GM19240 (cell line): ENCODE measurements around the gene TNFRSF9.
"Not testable (repeated sequence)": the region's sequence is repeated elsewhere in the genome, so short reads cannot be mapped to it uniquely, and the experiment has no call there.

Experiments
- DNase-seq: peaks from one replicate; pipeline ENCODE4 v3.0.0; 2011; ENCODE audit warnings: low spot score; ENCODE audit not compliant: insufficient read length

The TNFRSF9 gene

GRCh38 chr1:7921796-7922195 lies 18.8 kb downstream of the TNFRSF9 start:
- DNase-seq, result no peak

GRCh38 chr1:7919880-7920279 lies 20.8 kb downstream of the TNFRSF9 start:
- DNase-seq, result no peak

DNA sequence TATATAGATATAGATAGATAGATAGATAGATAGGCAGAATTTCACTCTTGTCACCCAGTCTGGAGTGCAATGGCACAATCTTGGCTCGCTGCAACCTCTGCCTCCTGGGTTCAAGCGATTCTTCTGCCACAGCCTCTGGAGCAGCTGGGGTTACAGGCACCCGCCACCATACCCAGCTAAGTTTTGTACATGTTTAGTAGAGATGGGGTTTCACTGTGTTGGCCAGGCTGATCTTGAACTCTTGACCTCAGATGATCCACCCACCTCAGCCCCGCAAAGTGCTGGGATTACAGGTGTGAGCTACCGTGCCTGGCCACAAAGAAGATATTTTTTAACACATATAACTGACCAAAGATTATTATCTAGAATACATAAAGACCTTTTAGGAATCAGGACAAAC lies 22.7 kb downstream of the TNFRSF9 start:
- not testable (repeated sequence) for DNase-seq

DNA sequence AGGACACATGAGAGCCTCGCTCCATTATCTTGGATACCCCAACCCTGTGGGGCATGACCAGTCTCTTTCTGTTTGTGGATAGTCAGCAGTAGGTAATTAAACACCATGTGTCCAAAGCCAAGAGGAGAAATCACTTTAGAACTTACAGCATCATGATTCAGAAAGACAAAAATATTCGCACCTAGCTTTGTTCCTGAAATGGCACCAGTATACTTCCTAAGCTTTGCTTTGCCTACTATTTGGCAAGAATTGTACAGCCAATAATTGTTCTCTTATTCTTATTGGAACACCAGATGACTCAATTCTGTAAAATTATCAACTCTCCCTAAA lies 24.2 kb downstream of the TNFRSF9 start:
- DNase-seq, result no peak

DNA sequence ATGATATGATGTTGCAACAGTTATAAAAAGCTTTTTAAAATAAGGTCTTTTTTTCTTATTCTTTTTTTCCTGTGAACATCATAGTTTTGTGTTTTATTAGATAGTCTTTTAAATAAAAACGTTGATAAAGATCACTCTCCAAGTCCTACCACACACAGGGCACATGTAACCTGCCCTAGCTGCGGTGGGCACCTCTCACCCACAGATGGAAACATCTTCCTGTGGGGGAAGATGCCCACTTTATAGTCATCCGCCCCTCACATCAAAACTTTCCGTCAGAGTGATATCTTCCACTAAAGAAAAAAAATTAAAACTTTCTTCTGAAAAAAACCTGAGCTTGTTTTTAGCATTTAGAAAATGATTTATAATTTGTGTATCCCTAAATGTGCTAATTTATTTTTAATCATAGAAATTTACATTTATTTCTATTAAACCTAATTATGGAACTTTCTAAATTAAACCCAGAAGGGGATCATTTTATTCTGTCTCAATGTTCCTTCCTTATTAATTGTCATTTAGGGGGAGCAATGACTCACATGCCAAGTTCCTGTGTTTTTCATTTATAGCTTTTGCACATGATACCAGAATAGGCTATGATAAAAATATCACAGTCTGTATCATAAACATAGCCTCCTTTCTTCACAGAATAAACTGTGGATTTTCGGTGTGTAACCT lies 24.7 kb downstream of the TNFRSF9 start:
- DNase-seq, result no peak

DNA sequence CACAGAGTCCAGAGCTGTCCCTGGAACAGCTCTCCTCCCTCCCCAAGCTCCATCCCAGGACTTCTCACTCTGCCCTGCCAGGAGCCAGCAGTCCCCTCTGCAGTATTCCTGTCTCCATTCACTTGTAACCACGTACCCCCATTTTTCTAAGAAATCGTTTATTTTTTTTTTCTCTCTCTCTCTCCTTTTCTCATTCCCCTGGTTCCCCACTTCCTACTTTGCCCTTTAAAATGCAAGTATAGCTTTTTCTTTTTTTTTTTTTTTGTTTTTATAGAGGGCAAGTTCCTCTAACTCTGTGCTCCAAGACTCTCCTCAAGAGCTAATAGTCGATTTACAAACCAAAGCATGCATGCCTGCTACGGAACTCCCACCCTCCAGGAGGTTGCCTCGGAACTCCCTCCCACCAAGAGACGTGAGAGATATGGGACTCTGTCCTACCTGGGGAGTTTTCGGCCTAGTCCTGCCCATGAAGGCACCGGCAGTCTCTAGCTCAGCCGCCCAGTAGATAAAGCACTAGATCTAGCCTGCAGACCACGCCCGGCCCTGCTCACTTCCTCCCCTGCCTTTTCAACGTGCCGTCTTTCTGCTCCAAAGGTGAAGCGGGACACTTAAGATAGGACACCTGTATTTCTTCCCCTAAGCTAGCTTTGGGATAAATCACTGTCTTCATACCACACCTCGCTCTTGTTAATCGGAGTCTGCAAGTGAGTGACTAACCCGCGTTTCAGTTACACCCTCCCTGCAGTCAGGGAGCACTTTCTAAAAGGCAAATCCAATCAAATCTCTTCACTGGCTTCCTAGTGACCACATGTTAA lies 27.7 kb downstream of the TNFRSF9 start:
- DNase-seq, result no peak

DNA sequence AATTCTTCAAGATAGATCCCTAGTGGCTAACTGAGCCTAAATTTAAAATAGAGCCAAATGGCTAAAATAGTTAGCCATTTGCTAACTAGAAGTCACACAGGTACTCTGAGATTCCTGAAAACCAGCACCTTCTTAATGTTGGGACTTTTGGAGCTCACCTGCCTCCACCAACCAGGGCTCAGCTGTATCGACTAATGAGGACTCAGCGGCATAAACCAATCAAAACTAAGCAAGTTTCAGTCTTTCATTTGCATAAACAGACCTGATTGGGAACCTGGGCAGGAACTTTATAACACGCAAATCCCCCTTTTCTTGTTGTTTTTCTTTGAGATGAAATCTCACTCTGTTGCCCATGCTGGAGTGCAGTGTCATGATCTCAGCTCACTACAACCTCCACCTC lies 28.5 kb downstream of the TNFRSF9 start:
- DNase-seq, result no peak

DNA sequence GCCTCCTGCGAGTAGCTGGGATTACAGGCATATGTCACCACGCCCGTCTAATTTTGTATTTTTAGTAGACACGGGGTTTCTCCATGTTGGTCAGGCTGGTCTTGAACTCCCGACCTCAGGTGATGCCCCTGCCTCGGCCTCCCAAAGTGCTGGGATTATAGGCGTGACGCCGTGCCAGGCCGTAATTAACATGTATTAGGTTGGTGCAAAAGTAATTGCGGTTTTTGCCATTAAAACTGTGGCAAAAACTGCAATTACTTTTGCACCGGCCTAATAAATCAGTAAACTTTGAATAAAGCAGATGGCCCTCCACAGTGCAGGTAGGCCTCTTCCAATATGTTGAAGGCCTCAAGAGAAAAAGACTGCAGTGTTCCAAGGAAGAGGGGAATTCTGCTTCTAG lies 35.4 kb downstream of the TNFRSF9 start:
- no peak for DNase-seq

GRCh38 chr1:7902478-7903085 lies 38.1 kb downstream of the TNFRSF9 start:
- DNase-seq, result peak; percentile 44

GRCh38 chr1:7899741-7900140 lies 40.9 kb downstream of the TNFRSF9 start:
- no peak for DNase-seq

DNA sequence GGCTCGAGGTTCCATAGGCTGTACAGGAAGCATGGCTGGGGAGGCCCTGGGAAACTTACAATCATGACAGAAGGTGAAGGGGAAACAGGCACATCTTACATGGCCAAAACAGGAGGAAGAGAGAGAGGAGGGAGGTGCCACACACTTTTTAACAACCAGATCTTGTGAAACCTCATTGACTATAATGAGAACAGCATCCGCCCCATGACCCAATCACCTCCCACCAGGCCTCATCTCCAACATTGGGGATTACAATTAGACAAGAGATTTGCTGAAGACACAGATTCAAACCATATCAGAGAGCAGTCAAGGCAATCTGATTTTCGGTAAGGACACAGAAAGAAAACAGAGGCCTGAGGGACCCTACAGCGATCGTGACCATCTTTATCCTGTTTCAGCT lies 41.7 kb downstream of the TNFRSF9 start:
- no peak for DNase-seq

- no peak for DNase-seq
These were observed 43.6 kb downstream of the TNFRSF9 start for GRCh38 chr1:7896994-7897393.

- DNase-seq, result no peak
These were observed 47.0 kb downstream of the TNFRSF9 start for GRCh38 chr1:7893529-7894180.

DNA sequence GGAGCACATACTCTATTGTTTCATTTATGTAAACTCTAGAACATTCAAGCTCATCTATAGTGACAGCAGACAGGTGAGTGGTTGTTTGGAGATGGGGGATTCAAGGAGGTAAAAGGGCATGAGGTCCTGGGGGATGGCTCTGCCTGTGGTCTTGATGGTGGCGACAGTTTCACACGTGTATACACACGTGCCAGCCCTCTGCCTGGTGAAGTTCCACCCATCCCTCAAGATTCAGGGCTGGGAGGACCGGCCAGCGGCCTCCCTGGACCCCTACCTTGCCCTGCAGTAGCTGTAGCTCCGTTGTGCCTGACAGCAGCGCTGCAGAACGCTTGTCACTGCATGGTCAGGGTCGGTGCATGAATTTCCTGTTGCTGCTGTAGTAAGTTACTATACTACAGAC lies 48.8 kb downstream of the TNFRSF9 start:
- DNase-seq, result no peak

- DNase-seq, result no peak
These were observed 49.8 kb downstream of the TNFRSF9 start for GRCh38 chr1:7890853-7891252.

DNA sequence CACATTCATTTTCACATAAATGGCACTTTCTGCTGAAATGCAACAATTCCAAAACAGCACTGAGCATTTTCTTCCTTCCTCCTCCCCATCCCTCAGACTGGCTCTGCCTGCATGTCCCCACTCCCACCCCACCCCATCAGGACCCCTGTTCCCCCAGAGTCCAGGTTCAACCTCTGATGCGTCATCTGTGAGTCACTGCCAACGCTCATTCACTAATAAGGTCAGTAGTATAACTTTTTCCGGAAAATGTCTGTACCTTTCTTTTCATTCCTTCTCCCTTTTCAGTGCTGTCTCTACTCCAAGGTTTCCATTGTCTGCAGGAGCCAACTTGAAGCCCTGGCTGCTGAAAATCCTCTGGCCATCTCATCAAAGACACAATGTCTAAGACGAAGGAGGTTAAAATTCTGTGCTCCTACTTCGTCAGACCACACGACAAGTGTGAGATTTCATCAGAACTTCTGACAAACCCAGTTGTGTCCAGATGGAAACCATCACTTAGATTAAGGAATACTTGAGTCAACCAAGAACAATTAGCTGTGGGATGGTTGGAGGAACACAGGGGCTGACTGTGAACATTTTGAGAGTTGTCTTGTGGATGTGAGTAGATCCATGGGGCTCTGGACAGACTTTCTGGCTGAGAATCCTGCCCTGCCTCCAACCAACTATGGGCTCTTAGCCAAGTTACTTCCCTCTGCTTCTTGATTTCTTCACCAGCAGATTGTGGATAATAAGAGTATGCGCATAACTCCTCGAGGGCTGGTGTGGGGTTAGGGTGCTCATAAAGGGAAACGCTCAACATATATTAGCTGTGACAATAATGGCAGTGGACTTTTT lies 52.2 kb downstream of the TNFRSF9 start:
- DNase-seq, result no peak

- no peak for DNase-seq
These were observed 54.3 kb downstream of the TNFRSF9 start for GRCh38 chr1:7886405-7886745.

DNA sequence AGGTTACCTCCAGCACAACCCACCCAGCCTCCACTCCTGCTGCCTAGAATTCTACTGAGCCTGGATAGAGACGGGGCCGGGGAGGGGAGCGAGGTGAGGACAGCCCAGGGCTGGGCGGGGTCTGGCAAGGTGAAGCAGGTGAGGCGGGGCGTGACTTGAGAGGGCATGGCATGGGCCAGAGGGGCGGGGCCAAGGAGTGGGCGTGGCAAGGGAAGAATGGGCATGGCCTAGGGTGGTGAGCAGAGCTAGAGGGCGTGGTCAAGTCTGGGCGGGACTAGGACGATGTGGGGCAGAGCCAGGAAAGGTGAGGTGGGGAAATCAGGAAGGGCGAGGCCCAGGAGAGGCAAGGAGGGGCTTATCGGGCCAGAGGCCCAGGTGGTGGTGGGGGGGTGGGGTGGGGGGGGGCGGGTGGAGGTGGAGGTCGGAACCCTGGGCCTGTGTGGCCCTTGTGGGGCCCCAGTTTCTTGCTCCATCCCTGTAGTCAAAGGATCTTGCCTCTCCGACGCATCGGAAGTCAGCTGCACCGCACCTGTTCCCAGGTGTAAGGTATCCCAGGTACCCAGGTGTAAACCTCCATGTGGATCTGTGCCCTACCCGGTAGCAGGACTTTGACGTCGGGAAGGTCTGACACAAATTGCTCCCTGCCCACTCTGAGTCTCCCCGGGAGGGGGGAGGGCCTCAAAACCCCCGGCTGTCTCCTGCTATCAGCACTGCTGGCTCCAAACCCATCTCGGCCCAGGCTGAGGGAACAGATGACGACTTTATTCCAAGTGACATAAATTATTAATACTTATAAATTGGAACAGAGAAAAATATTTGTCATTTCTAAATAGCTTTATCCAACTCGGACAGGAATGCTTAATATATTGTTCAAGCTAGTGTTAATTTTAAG lies 54.9 kb downstream of the TNFRSF9 start:
- no peak for DNase-seq

DNA sequence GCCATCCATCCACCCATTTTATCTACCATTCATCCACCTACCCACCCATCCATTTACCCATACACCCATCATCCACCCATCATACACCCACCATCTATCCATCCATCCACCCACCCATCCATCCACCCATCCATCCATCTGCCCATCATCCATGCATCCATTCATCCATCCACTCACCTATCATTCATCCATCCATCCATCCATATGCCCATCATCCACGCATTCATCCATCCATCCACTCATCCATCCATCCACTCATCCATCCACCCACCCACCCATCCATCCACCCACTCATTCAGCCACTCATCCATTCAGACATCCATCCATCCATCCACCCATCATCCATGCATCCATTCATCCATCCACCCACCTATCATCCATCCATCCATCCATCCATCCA lies 55.9 kb downstream of the TNFRSF9 start:
- no peak for DNase-seq

DNA sequence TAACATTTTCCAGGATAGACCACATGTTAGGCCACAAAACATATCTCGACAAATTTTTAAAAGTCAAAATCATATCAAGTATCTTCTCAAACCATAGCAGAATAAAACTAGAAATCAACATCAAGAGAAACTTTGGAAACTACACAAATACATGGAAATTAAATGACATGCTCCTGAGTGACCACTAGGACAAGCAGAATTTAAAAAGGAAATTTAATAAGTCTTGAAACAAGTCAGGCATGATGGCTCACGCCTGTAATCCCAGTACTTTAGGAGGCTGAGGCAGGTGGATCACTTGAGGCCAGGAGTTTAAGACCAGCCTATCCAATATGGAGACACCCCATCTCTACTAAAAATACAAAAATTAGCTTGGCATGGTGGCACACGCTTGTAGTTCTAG lies 61.4 kb downstream of the TNFRSF9 start:
- DNase-seq, result no peak
